Smooth muscle cell of the brain vasculature (primary cell): Measurements from ENCODE around the gene CD52.
A peak's percentile ranks its signal among the peaks of the same experiment; 100 is the strongest.
"Not testable (repeated sequence)": the region's sequence is repeated elsewhere in the genome, so short reads cannot be mapped to it uniquely, and the experiment has no call there.

Experiments used
- DNase-seq: peaks from one replicate; pipeline ENCODE4 v3.0.0-alpha.2; 2012; ENCODE audit warnings: low read depth, low spot score

Gene CD52

GRCh38 chr1:26300578-26301275 lies 17.0 kb upstream of the CD52 start:
- no peak for DNase-seq

GRCh38 chr1:26302733-26303405 lies 14.9 kb upstream of the CD52 start:
- no peak for DNase-seq

GRCh38 chr1:26305667-26306289 lies 12.0 kb upstream of the CD52 start:
- DNase-seq: no peak

- peak; percentile 81 for DNase-seq
Observed at GRCh38 chr1:26306290-26307229, 11.2 kb upstream of the CD52 start, which contains the start of gene UBXN11. Gene UBXN11 (minus strand): TSS chr1:26306636. CDS start chr1:26302883, 3,753 bp downstream.

- DNase-seq: no peak
Observed at GRCh38 chr1:26307363-26307781, 10.4 kb upstream of the CD52 start.

GRCh38 chr1:26307966-26308899 lies 9.5 kb upstream of the CD52 start:
- not testable (repeated sequence) for DNase-seq

- DNase-seq: no peak
Observed at GRCh38 chr1:26314501-26314900, 3.3 kb upstream of the CD52 start.

GRCh38 chr1:26315874-26316850 lies 1.6 kb upstream of the CD52 start:
- DNase-seq: no peak

- DNase-seq: no peak
Observed at GRCh38 chr1:26317146-26317545, 612 bp upstream of the CD52 start.

GRCh38 chr1:26318338-26319064 lies 743 bp downstream of the CD52 start:
- no peak for DNase-seq

- DNase-seq: no peak
Observed at GRCh38 chr1:26320896-26321295, 3.1 kb downstream of the CD52 start.

GRCh38 chr1:26321315-26322041 lies 3.7 kb downstream of the CD52 start:
- DNase-seq: peak; percentile 57

- no peak for DNase-seq
Observed at GRCh38 chr1:26322042-26322331, 4.2 kb downstream of the CD52 start.

GRCh38 chr1:26323382-26323781 lies 5.6 kb downstream of the CD52 start:
- DNase-seq: no peak

GRCh38 chr1:26324550-26324949 lies 6.8 kb downstream of the CD52 start:
- no peak for DNase-seq

- no peak for DNase-seq
Observed at GRCh38 chr1:26327956-26328362, 10.2 kb downstream of the CD52 start.

GRCh38 chr1:26328597-26328996 lies 10.8 kb downstream of the CD52 start:
- no peak for DNase-seq

- not testable (repeated sequence) for DNase-seq
Observed at GRCh38 chr1:26329380-26329779, 11.6 kb downstream of the CD52 start.
